ENCODE measurements around the gene CBX5.
"Not testable (repeated sequence)": the region's sequence is repeated elsewhere in the genome, so short reads cannot be mapped to it uniquely, and the experiment has no call there.

The CBX5 gene

DNA sequence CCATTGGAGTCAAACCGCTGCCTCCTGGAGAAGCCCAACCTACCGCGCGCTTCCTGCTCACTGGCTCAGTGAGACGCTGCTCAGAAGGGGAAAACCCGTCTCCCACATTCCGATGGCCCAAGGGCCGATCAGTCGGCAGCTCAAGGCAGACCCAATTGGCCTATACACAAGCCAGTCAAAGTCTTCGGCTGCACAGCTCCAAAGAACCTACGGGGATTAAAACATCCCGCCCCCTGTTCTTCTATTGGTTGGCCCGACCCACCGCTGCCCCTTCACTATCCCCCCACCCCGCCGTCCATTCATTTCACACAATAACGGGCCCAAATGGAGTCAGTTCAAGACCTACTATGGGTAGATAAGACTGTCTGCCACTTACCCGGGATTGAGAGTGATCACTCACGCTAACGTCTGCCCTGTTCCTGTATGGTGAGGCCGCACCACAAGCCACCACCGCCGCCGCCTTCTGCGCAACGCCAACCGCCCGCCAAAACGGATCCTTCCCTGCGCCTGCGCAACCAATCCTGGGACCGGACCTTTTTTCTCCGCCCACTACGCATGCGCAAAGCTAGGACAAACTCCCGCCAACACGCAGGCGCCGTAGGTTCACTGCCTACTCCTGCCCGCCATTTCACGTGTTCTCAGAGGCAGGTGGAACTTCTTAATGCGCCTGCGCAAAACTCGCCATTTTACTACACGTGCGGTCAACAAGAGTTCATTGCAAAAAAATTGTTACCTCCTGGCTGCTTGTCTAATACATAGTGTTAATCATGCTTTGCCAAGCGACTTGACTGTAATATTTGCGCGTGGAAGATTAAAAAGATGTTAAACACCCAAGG is at the start of gene CBX5:
CBX5 (minus strand) TSS at position 491 of the 836 bp plus-strand sequence. CDS start 22,472 bp downstream, outside the sequence.
- DNase-seq, result peak; percentile 99 to 100

- DNase-seq, result no peak
These were observed 48.8 kb upstream of the CBX5 start for GRCh38 chr12:54328595-54329337.

- DNase-seq, result not testable (repeated sequence)
These were observed 45.7 kb upstream of the CBX5 start for GRCh38 chr12:54325442-54326109.

- DNase-seq, result peak; percentile 93
These were observed 44.9 kb upstream of the CBX5 start, which contains the start of gene COPZ1 for GRCh38 chr12:54324617-54325441. COPZ1 (plus strand) TSS chr12:54325131; CDS start chr12:54325164, 33 bp downstream.

DNA sequence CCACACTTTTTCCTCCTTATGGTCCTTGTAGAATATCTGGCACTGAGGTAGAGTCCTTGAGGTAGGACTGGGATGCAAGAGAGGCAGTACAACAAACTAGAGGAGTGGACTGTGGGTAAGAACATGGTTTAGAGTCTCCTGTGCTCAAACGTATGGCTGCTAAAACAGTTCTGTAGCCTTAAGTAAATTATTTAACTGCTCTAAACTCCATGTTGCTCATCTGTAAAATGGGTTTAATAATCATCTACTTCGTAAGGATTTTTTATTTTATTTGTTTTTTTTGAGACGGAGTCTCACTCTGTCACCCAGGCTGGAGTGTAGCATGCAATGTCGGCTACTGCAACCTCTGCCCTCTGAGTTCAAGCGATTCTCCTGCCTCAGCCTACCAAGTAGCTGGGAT is 41.4 kb upstream of the CBX5 start:
- DNase-seq, result no peak

DNA sequence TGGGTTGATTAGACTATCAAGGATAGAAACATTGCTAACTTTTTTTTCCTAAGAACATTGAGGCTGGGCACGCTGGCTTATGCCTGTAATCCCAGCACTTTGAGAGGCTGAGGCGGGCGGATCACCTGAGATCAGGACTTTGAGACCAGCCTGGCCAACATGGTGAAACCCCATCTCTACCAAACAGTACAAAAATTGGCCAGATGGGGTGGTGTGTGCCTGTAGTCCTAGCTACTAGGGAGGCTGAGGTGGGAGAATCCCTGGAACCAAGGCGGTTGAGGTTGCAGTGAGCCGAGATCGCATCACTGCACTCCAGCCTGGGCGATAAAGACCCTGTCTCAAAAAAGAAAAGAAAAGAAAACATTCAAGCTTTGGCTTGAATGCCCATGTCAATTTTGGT is 32.4 kb upstream of the CBX5 start:
- not testable (repeated sequence) for DNase-seq

- DNase-seq, result no peak
These were observed 31.1 kb upstream of the CBX5 start for GRCh38 chr12:54311051-54311450.

GRCh38 chr12:54306925-54307741 is 27.2 kb upstream of the CBX5 start:
- no peak for DNase-seq

- DNase-seq, result no peak
These were observed 24.4 kb upstream of the CBX5 start for GRCh38 chr12:54304187-54304810.

GRCh38 chr12:54303640-54304039 is 23.7 kb upstream of the CBX5 start:
- no peak for DNase-seq

- DNase-seq, result no peak
These were observed 21.6 kb upstream of the CBX5 start for GRCh38 chr12:54301428-54302048.

DNA sequence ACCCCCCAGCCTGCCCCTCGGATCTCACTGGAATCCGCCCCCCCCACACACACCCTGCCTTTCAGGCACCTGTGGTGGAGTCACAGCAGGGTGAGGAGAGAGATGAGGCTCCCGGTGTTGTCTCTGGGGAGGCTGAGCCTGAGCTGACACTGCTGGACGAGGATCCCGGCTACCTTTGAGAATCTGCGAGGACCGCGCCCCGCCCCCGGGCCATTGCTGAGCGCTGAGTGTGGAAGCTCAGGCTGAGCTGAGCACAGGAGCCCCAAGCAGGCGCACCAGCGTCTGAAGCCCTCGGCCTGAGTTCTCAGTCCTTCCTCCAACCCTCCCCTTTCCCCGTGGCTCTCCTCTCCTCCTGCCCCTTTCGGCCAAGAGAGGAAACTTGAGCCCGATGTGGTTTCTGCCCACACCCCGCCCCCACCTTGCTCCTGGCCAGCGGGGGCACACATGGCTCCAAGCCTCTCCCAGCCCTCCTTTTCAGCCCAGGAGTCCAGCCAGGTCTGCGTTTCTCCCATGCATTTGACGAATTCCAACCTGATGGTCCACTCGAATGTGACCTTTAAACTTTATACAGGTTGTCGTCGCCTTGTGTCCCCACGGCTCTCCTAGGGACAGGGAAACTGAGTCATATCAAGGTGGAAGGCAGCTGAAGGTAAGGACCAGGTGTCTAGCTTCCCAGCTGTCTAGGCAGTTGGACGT is 21.0 kb upstream of the CBX5 start, which contains the start of gene NFE2:
NFE2 (minus strand) TSS at position 284 of the 696 bp plus-strand sequence. CDS start 5,767 bp downstream, outside the sequence.
- DNase-seq, result peak in 1 of 2 experiments; percentile 22

GRCh38 chr12:54300225-54300731 is 20.4 kb upstream of the CBX5 start:
- DNase-seq, result no peak

- no peak for DNase-seq
These were observed 19.7 kb upstream of the CBX5 start for GRCh38 chr12:54299515-54300224.

DNA sequence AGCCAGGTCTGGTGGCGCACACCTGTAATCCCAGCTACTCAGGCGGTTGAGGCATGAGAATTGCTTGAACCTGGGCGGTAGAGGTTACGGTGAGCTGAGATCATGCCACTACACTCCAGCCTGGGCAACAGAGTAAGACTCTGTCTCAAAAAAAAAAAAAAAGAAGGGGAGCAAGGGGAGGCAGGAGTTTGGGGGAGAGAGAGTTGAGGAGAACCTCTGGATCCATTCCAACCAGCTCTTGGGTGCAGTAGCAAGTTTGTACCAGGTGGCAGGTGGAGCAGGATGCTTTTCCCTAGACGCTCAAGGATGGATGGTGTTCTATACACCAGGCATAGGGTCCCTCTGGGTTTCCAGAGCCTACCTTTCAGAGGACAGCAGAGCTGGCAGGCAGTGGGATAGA is 19.0 kb upstream of the CBX5 start:
- no peak for DNase-seq

- DNase-seq, result no peak
These were observed 16.6 kb upstream of the CBX5 start for GRCh38 chr12:54296393-54297099.

DNA sequence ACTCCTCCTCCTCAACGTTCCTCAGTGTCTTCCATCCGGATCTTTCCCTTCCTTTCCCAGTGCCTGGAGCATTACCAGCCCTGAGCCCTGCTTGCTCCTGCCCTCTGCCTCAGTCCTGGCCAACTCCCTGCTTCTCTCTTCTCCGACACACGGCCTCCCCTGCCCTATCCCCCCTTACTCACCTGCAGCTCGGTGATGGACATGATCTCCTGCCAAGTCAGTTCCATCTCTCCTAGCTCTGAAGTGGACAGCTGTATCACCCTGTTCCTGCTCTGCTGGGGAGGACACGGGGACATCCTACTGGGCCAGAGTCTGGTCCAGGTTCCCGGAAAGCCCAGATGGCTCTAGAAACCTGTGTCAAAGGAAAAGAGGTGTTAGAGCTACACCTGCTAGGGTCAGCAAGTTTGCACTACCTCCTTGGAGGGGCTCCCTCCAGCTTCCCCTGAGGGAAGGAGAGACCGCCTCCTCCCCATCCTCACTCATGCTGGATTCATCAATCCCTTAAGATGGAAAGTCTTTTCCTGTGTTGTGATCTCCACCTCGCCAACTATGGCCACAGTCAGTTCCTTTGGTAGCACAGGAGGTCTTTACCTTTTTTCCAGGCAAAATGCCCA is 15.1 kb upstream of the CBX5 start:
- DNase-seq, result no peak
